MM.1S (cell line): Measurements from ENCODE around the gene TSHB.

Experiments
- DNase-seq: peaks from one replicate; pipeline ENCODE4 v3.0.0-alpha.2; 2015
- H2AFZ ChIP-seq: fragments of 300-600 bp; sonication (generic); 2 replicates; pipeline ENCODE4 v1.6.0; 2016; ENCODE audit warnings: antibody characterized with exemption, low read length
- H3F3A ChIP-seq: fragments of 300-600 bp; sonication (generic); 2 replicates; pipeline ENCODE4 v1.6.1; 2016; ENCODE audit warnings: mild to moderate bottlenecking, antibody characterized with exemption, low read length, moderate library complexity, mixed read lengths; ENCODE audit not compliant: insufficient read depth
- H3K27ac ChIP-seq: fragments of 300-600 bp; sonication (generic); 2 replicates; pipeline ENCODE4 v1.5.1; 2016; ENCODE audit warnings: mild to moderate bottlenecking, low read length
- H3K27me3 ChIP-seq: fragments of 300-600 bp; sonication (generic); replicated peaks from 2 replicates; pipeline ENCODE4 v1.6.0; 2016; ENCODE audit warnings: low read length; ENCODE audit not compliant: insufficient read depth
- H3K36me3 ChIP-seq: fragments of 300-600 bp; sonication (generic); replicated peaks from 2 replicates; pipeline ENCODE4 v1.6.1; 2016; ENCODE audit warnings: mild to moderate bottlenecking, low read length, mixed read lengths; ENCODE audit not compliant: insufficient read depth
- H3K4me1 ChIP-seq: fragments of 300-600 bp; sonication (generic); 2 replicates; pipeline ENCODE4 v1.6.1; 2016; ENCODE audit warnings: low read length, mixed read lengths
- H3K4me2 ChIP-seq: fragments of 300-600 bp; sonication (generic); 2 replicates; pipeline ENCODE4 v1.6.0; 2016; ENCODE audit warnings: low read depth, low read length
- H3K4me3 ChIP-seq: fragments of 300-600 bp; sonication (generic); 2 replicates; pipeline ENCODE4 v1.5.1; 2016; ENCODE audit warnings: low read length, mixed read lengths
- H3K79me2 ChIP-seq: fragments of 300-600 bp; sonication (generic); 2 replicates; pipeline ENCODE4 v1.6.1; 2016; ENCODE audit warnings: mixed run types, low read length, mixed read lengths
- H3K9ac ChIP-seq: fragments of 300-600 bp; sonication (generic); 2 replicates; pipeline ENCODE4 v1.6.1; 2016; ENCODE audit warnings: low read length, mixed read lengths
- H3K9me2 ChIP-seq: fragments of 300-600 bp; sonication (generic); replicated peaks from 2 replicates; pipeline ENCODE4 v1.6.1; 2016; ENCODE audit warnings: mild to moderate bottlenecking, low read length, mixed read lengths; ENCODE audit not compliant: insufficient read depth
- H3K9me3 ChIP-seq: fragments of 300-600 bp; sonication (generic); replicated peaks from 2 replicates; pipeline ENCODE4 v1.6.1; 2016; ENCODE audit warnings: mild to moderate bottlenecking, low read length, mixed read lengths; ENCODE audit not compliant: insufficient read depth
- H4K20me1 ChIP-seq: fragments of 300-600 bp; sonication (generic); 2 replicates; pipeline ENCODE4 v1.6.1; 2016; ENCODE audit warnings: mild to moderate bottlenecking, low read length, moderate library complexity, mixed read lengths; ENCODE audit not compliant: insufficient read depth
- CTCF ChIP-seq: fragments of 300-600 bp; sonication (generic); IDR thresholded peaks from 2 replicates; pipeline ENCODE4 v1.5.1; 2016; ENCODE audit warnings: antibody characterized with exemption, low read length, mixed read lengths
- EZH2 ChIP-seq: fragments of 300-600 bp; sonication (generic); optimal IDR thresholded peaks from 2 replicates; pipeline ENCODE3; 2017; ENCODE audit warnings: low read depth, mild to moderate bottlenecking, antibody characterized with exemption, low read length, mixed read lengths
- EZH2phosphoT487 ChIP-seq: fragments of 300-600 bp; sonication (generic); IDR thresholded peaks from 2 replicates; pipeline ENCODE4 v1.6.1; 2018; ENCODE audit warnings: antibody characterized with exemption, low read length

TSHB gene

DNA sequence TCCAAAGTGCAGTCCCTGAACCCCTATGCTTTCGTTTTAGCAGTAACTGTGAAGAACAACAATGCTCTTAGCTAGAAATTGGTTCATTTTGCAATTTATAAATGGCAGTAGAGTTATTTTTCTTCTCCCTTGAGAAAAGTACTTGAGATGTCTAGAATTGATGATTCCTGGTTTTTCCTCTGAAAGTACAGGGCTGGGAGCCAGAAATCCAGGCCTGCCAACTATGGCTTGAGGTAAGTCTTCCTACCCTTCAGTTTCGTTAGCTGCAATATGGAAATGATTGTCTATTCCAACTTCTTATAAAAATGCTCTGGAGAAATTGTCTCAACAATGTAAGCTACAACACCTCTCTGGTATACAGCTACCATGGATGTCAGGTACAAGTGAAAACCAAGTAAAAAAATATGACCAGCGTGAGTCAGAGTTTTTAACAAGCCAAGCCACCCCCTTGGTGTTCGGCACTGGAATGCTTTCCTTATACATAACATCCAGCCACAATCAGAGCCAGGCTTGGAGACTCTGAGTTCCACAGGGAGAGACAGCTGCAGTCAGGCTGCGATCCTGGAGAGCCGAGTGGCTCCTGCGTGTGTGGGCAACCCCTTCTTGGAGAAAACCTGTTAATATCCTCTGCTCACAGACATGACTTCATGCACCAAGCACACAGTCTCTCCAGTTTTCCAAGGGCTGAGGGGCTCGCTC is 37.7 kb downstream of the TSHB start:
- no peak overlapping the region for H3K4me2 ChIP-seq
- 0 out of 2 replicates have a peak, but pooled peaks cover 2% of the 10 kb centered on the region for H3K4me1 ChIP-seq
- no peak overlapping the region for H2AFZ ChIP-seq
- H3K9ac ChIP-seq = no peak overlapping the region
- H3K4me3 ChIP-seq = no peak overlapping the region
- no peaks in the 10 kb centered on the region for H3K27me3 ChIP-seq
- no peaks in the 10 kb centered on the region for H3K9me2 ChIP-seq
- 0 out of 2 replicates have a peak, but pooled peaks cover 3% of the 10 kb centered on the region for H3F3A ChIP-seq
- no peaks in the 10 kb centered on the region for H3K9me3 ChIP-seq
- H3K27ac ChIP-seq = no peak overlapping the region
- no peaks in the 10 kb centered on the region for H3K79me2 ChIP-seq
- H3K36me3 ChIP-seq = no peaks in the 10 kb centered on the region
- no peak for DNase-seq
- H4K20me1 ChIP-seq = no peaks in the 10 kb centered on the region
- TF ChIP-seq EZH2phosphoT487 = no peak

- H3K9ac ChIP-seq = no peak overlapping the region
- no peak for DNase-seq
- H3K4me1 ChIP-seq = no peaks in the 10 kb centered on the region
- H3K4me2 ChIP-seq = no peak overlapping the region
- no peaks in the 10 kb centered on the region for H3K9me3 ChIP-seq
- no peaks in the 10 kb centered on the region for H3F3A ChIP-seq
- H3K27me3 ChIP-seq = no peaks in the 10 kb centered on the region
- no peaks in the 10 kb centered on the region for H3K9me2 ChIP-seq
- H3K36me3 ChIP-seq = no peaks in the 10 kb centered on the region
- no peak overlapping the region for H3K27ac ChIP-seq
- no peak overlapping the region for H2AFZ ChIP-seq
- no peaks in the 10 kb centered on the region for H3K79me2 ChIP-seq
- TF ChIP-seq EZH2phosphoT487 (no peak), EZH2 (no peak), CTCF (no peak)
- no peak overlapping the region for H3K4me3 ChIP-seq
- H4K20me1 ChIP-seq = no peaks in the 10 kb centered on the region
Observed at GRCh38 chr1:115068826-115069585, 39.4 kb downstream of the TSHB start.

DNA sequence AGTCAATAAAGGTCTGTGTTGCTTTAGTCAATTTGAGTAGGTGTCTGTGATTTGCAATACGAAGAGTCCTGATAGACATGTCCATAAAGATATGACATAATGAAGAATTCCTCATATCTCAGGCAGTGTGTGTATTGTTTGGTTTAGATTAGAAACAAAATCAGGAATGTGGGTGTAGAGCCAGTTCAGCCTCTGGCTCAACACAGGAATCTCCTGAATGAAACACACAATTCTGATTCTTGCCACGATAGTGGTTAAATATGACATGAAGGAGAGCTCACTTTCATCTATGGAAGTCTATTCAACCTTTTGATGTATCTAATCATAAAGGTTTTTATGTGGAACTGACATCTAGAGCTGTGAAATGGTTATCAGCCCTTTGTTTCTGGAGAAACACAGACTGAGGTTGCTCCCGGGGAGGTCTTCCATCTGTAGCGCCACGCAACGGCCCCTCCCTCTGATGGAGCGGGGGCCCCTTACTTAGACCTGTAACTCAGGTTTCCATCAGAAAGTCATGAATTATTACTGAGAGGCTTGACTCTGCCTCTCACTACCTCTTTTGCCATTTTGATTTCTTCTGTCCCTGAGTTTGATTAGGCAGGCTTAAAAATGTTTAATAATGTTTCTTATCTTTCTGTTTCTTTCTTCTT is 40.2 kb downstream of the TSHB start:
- Histone ChIP-seq H3K4me1 (no peaks in the 10 kb centered on the region), H4K20me1 (no peaks in the 10 kb centered on the region), H3K9me3 (no peaks in the 10 kb centered on the region), H3K27me3 (no peaks in the 10 kb centered on the region), H3K27ac (no peak overlapping the region), H3K4me3 (no peak overlapping the region), H3K36me3 (no peaks in the 10 kb centered on the region), H3K9me2 (no peaks in the 10 kb centered on the region), H2AFZ (no peak overlapping the region), H3K9ac (no peak overlapping the region), H3F3A (no peaks in the 10 kb centered on the region), H3K4me2 (no peak overlapping the region), H3K79me2 (no peaks in the 10 kb centered on the region)
- no peak for DNase-seq
- TF ChIP-seq EZH2phosphoT487 = no peak
- no peak for TF ChIP-seq EZH2
- no peak for TF ChIP-seq CTCF
